Measurements from ENCODE around the gene ACYP2.

- no peak for TF ChIP-seq POLR2A (IDR thresholded peaks at IDR 0.05)
- TF ChIP-seq CTCF (IDR thresholded peaks at IDR 0.05) = no peak
Measured at GRCh38 chr2:54196646-54197045, 81.2 kb downstream of the ACYP2 start.

Measured in esophagus squamous epithelium (tissue), 4 donors.